PC-9 (cell line): ENCODE data around the gene PPM1A. TPM values are rescaled to one million over a fixed set of nuclear protein-coding genes. Genes with fewer than 3 reads are reported as not detected.

Experiments used
- BruUV-seq: library from RNA; stranded (reverse); fragments of 400-500 nt; replicated peaks from 2 replicates; lab custom pipeline; 2021; lab: Mats Ljungman, UMichigan
- CTCF ChIA-PET: fragments of 300-600 bp; sonication (Branson Sonifier 250); formaldehyde crosslinking; loops from one replicate; lab custom pipeline; 2022; ENCODE audit warnings: antibody characterized with exemption; lab: Charles Lee
- POLR2A ChIA-PET: fragments of 300-600 bp; sonication (Branson Sonifier 250); formaldehyde crosslinking; loops from one replicate; lab custom pipeline; 2022; ENCODE audit warnings: antibody characterized with exemption; ENCODE audit not compliant: unreplicated experiment; lab: Charles Lee
- DNase-seq, 2 experiments: peaks; one replicate each; pipeline versions ENCODE4 v3.0.0 to v3.0.0-alpha.2; 2015 to 2022; ENCODE audit warnings: mixed read lengths in 1 of 2
- H2AFZ ChIP-seq: fragments of 200-600 bp; sonication (generic); 2 replicates; pipeline ENCODE4 v1.8.1; 2017; ENCODE audit warnings: antibody characterized with exemption
- H3F3A ChIP-seq: fragments of 200-600 bp; sonication (generic); 2 replicates; pipeline ENCODE4 v1.8.1; 2017; ENCODE audit warnings: antibody characterized with exemption, mild to moderate bottlenecking, low read depth; ENCODE audit not compliant: insufficient read depth
- H3K27ac ChIP-seq: fragments of 200-600 bp; sonication (generic); 2 replicates; pipeline ENCODE4 v1.6.1; 2016; ENCODE audit warnings: mixed run types
- H3K27me3 ChIP-seq: fragments of 200-600 bp; sonication (generic); 2 replicates; pipeline ENCODE4 v1.6.1; 2016; ENCODE audit warnings: low read depth, mixed run types; ENCODE audit not compliant: insufficient read depth
- H3K36me3 ChIP-seq: fragments of 200-600 bp; sonication (generic); 2 replicates; pipeline ENCODE4 v1.6.1; 2016; ENCODE audit warnings: low read depth, mixed run types
- H3K4me1 ChIP-seq: fragments of 200-600 bp; sonication (generic); replicated peaks from 2 replicates; pipeline ENCODE4 v1.6.1; 2016; ENCODE audit warnings: mixed run types; ENCODE audit not compliant: insufficient read depth
- H3K4me2 ChIP-seq: fragments of 200-600 bp; sonication (generic); 2 replicates; pipeline ENCODE4 v1.6.1; 2017; ENCODE audit warnings: mixed run types
- H3K4me3 ChIP-seq: fragments of 200-600 bp; sonication (generic); 2 replicates; pipeline ENCODE4 v1.6.1; 2016; ENCODE audit warnings: mixed run types
- H3K79me2 ChIP-seq: fragments of 200-600 bp; sonication (generic); 2 replicates; pipeline ENCODE4 v1.6.1; 2017; ENCODE audit warnings: low read depth, mixed run types
- H3K9me2 ChIP-seq: fragments of 200-600 bp; sonication (generic); 2 replicates; pipeline ENCODE4 v1.8.1; 2017; ENCODE audit warnings: mild to moderate bottlenecking; ENCODE audit not compliant: insufficient read depth
- H3K9me3 ChIP-seq: fragments of 200-600 bp; sonication (generic); 2 replicates; pipeline ENCODE4 v1.8.1; 2016; ENCODE audit warnings: low read depth; ENCODE audit not compliant: insufficient read depth
- H4K20me1 ChIP-seq: fragments of 200-600 bp; sonication (generic); 2 replicates; pipeline ENCODE4 v1.8.1; 2017; ENCODE audit not compliant: insufficient read depth
- CTCF ChIP-seq: fragments of 200-600 bp; sonication (generic); conservative IDR thresholded peaks from 2 replicates; pipeline ENCODE4 v1.6.1; 2017; ENCODE audit warnings: mixed run types, antibody characterized with exemption, mild to moderate bottlenecking, moderate library complexity
- EZH2 ChIP-seq: fragments of 200-600 bp; sonication (generic); IDR thresholded peaks from 2 replicates; pipeline ENCODE4 v1.8.0; 2017; ENCODE audit warnings: antibody characterized with exemption, low read depth
- intact Hi-C: fragments of 100-400 bp; cut with micrococcal nuclease; formaldehyde crosslinking; loops from one replicate; pipeline ENCODE4 v1.10.0; 2022; ENCODE audit not compliant: unreplicated experiment
- total RNA-seq: library from RNA; stranded (reverse); gene quantifications from 2 replicates; pipeline ENCODE4 v1.2.3, GENCODE V29; 2021

The PPM1A gene
- total RNA-seq, 1 experiment from 2014 or later, result 60.9 TPM

GRCh38 chr14:60275932-60276331 lies 26.9 kb downstream of the PPM1A start:
- Histone ChIP-seq H3K36me3 (no peaks in the 10 kb centered on the region), H3K4me3 (no peak overlapping the region), H3K27me3 (no peaks in the 10 kb centered on the region), H4K20me1 (peaks cover 35% of the 10 kb centered on the region), H3K79me2 (peaks cover 88% of the 10 kb centered on the region), H3K4me2 (no peak overlapping the region), H3K27ac (no peak overlapping the region), H3K9me2 (peaks cover 2% of the 10 kb centered on the region; the same call in 1 of the 2 replicates), H3K9me3 (no peaks in the 10 kb centered on the region), H3K4me1 (peaks cover 12% of the 10 kb centered on the region; the same call in 1 of the 2 replicates), H3F3A (no peaks in the 10 kb centered on the region), H2AFZ (no peak overlapping the region)
- ChIA-PET CTCF (interaction anchor here (0.6 to 1.1 kb wide), 2 partner anchors 56 to 241 kb away, joined by 5 to 6 read pairs; no protein-coding TSS in a partner anchor), POLR2A (no interaction called here)
- no TSS peak for BruUV-seq
- DNase-seq, result no peak
- no peak for TF ChIP-seq CTCF
- no peak for TF ChIP-seq EZH2
- intact Hi-C loops, result no loop called here

GRCh38 chr14:60276347-60276746 lies 27.3 kb downstream of the PPM1A start:
- peaks cover 31% of the 10 kb centered on the region for H4K20me1 ChIP-seq
- H3K27me3 ChIP-seq, result no peaks in the 10 kb centered on the region
- no peaks in the 10 kb centered on the region for H3K9me3 ChIP-seq
- intact Hi-C loops, result no loop called here
- peaks cover 12% of the 10 kb centered on the region; the same call in 1 of the 2 replicates for H3K4me1 ChIP-seq
- no peaks in the 10 kb centered on the region for H3F3A ChIP-seq
- DNase-seq, result no peak
- CTCF ChIA-PET, result interaction anchor here (1.1 kb wide), 1 partner anchor 55 kb away, joined by 6 read pairs; no protein-coding TSS in a partner anchor
- no peak overlapping the region for H3K4me2 ChIP-seq
- POLR2A ChIA-PET, result no interaction called here
- TF ChIP-seq EZH2 (no peak), CTCF (no peak)
- H3K4me3 ChIP-seq, result no peak overlapping the region
- no peaks in the 10 kb centered on the region for H3K36me3 ChIP-seq
- no TSS peak for BruUV-seq
- peaks cover 4% of the 10 kb centered on the region; the same call in 1 of the 2 replicates for H3K9me2 ChIP-seq
- peaks cover 88% of the 10 kb centered on the region for H3K79me2 ChIP-seq
- H2AFZ ChIP-seq, result no peak overlapping the region
- no peak overlapping the region for H3K27ac ChIP-seq

- no peaks in the 10 kb centered on the region for H3K36me3 ChIP-seq
- no peak overlapping the region for H3K4me3 ChIP-seq
- H3K4me2 ChIP-seq, result no peak overlapping the region
- H3K79me2 ChIP-seq, result peaks cover 76% of the 10 kb centered on the region
- BruUV-seq, result no TSS peak
- no peak overlapping the region for H3K27ac ChIP-seq
- no peak overlapping the region for H2AFZ ChIP-seq
- no peak for DNase-seq
- TF ChIP-seq EZH2 (no peak), CTCF (no peak)
- no peaks in the 10 kb centered on the region for H3K27me3 ChIP-seq
- no peaks in the 10 kb centered on the region for H3F3A ChIP-seq
- no peaks in the 10 kb centered on the region for H3K9me3 ChIP-seq
- H4K20me1 ChIP-seq, result peaks cover 24% of the 10 kb centered on the region
- peaks cover 4% of the 10 kb centered on the region; the same call in 1 of the 2 replicates for H3K9me2 ChIP-seq
- ChIA-PET CTCF (no interaction called here), POLR2A (no interaction called here)
- H3K4me1 ChIP-seq, result peaks cover 12% of the 10 kb centered on the region; the same call in 1 of the 2 replicates
- intact Hi-C loops, result no loop called here
Observed at GRCh38 chr14:60277605-60278190, 28.7 kb downstream of the PPM1A start.
